GM23338 (cell line): ENCODE data around the gene CPNE2.

Source experiments
- EZH2 ChIP-seq: fragments of 200-600 bp; sonication (generic); IDR thresholded peaks from one replicate; pipeline ENCODE4 v1.8.0; 2017; ENCODE audit warnings: antibody characterized with exemption, mild to moderate bottlenecking, low read depth; ENCODE audit not compliant: unreplicated experiment
- EZH2phosphoT487 ChIP-seq: fragments of 200-600 bp; sonication (generic); IDR thresholded peaks from one replicate; pipeline ENCODE4 v1.8.1; 2018; ENCODE audit warnings: antibody characterized with exemption; ENCODE audit not compliant: unreplicated experiment
- TF ChIP-seq, protein P1 (sequence below), 2 experiments: fragments of 200-600 bp in 1 of 2; sonication (generic) in 1 of 2; conservative IDR thresholded peaks; 2 replicates each; pipeline versions ENCODE4 v1.5.1 to v1.6.1; 2016 to 2017; ENCODE audit warnings: antibody characterized with exemption in 2 of 2, low read depth in 2 of 2, mild to moderate bottlenecking in 2 of 2, moderate library complexity in 1 of 2

- TF ChIP-seq, protein P1, sequence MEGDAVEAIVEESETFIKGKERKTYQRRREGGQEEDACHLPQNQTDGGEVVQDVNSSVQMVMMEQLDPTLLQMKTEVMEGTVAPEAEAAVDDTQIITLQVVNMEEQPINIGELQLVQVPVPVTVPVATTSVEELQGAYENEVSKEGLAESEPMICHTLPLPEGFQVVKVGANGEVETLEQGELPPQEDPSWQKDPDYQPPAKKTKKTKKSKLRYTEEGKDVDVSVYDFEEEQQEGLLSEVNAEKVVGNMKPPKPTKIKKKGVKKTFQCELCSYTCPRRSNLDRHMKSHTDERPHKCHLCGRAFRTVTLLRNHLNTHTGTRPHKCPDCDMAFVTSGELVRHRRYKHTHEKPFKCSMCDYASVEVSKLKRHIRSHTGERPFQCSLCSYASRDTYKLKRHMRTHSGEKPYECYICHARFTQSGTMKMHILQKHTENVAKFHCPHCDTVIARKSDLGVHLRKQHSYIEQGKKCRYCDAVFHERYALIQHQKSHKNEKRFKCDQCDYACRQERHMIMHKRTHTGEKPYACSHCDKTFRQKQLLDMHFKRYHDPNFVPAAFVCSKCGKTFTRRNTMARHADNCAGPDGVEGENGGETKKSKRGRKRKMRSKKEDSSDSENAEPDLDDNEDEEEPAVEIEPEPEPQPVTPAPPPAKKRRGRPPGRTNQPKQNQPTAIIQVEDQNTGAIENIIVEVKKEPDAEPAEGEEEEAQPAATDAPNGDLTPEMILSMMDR (conservative IDR thresholded peaks at IDR 0.05; ENCODE audit: low read depth in 2 of 2) = no peak
- TF ChIP-seq EZH2 (no peak), EZH2phosphoT487 (no peak)
Observed at GRCh38 chr16:57130950-57131321, 38.6 kb downstream of the CPNE2 start.
